Endodermal cell (in vitro differentiated cells): ENCODE measurements around the gene ME3. TPM values are rescaled to one million over a fixed set of nuclear protein-coding genes. Genes with fewer than 3 reads are reported as not detected.

Experiments
- DNase-seq: peaks from one replicate; pipeline ENCODE4 v3.0.0-alpha.2; 2017
- H3K27ac ChIP-seq: 2 replicates; pipeline ENCODE4 v1.5.1; 2013; ENCODE audit warnings: mild to moderate bottlenecking, low read depth, low read length, moderate library complexity
- H3K27me3 ChIP-seq: 2 replicates; pipeline ENCODE4 v1.6.1; 2013; ENCODE audit warnings: mild to moderate bottlenecking, low read length, moderate library complexity; ENCODE audit not compliant: insufficient read depth, control insufficient read depth, poor library complexity, severe bottlenecking
- H3K36me3 ChIP-seq: 2 replicates; pipeline ENCODE4 v1.7.0; 2013; ENCODE audit warnings: mild to moderate bottlenecking, low read length, moderate library complexity; ENCODE audit not compliant: control insufficient read depth, insufficient read depth
- H3K4me1 ChIP-seq: one replicate; pipeline ENCODE4 v1.7.0; 2013; ENCODE audit warnings: low read length; ENCODE audit not compliant: control insufficient read depth, insufficient read depth
- H3K4me3 ChIP-seq: 2 replicates; pipeline ENCODE4 v1.5.1; 2013; ENCODE audit warnings: mild to moderate bottlenecking, low read length, moderate library complexity
- H3K9ac ChIP-seq: 2 replicates; pipeline ENCODE4 v1.6.1; 2013; ENCODE audit warnings: mild to moderate bottlenecking, low read length, moderate library complexity; ENCODE audit not compliant: poor library complexity, severe bottlenecking; ENCODE audit errors: extremely low read depth
- H3K9me3 ChIP-seq: 2 replicates; pipeline ENCODE4 v1.6.1; 2013; ENCODE audit warnings: mild to moderate bottlenecking, low read length, moderate library complexity; ENCODE audit not compliant: control insufficient read depth
- H3K27ac Mint-ChIP-seq: 2 replicates; pipeline ENCODE4 v1.8.0; 2020; ENCODE audit warnings: mixed read lengths
- H3K27me3 Mint-ChIP-seq: 2 replicates; pipeline ENCODE4 v1.8.0; 2021; ENCODE audit warnings: mild to moderate bottlenecking, mixed read lengths; ENCODE audit not compliant: insufficient read depth
- H3K36me3 Mint-ChIP-seq: 2 replicates; pipeline ENCODE4 v1.8.0; 2020; ENCODE audit warnings: low read depth, mixed read lengths
- H3K4me1 Mint-ChIP-seq: 2 replicates; pipeline ENCODE4 v1.8.0; 2020; ENCODE audit warnings: mixed read lengths
- H3K4me3 Mint-ChIP-seq: 2 replicates; pipeline ENCODE4 v1.8.0; 2020; ENCODE audit warnings: mild to moderate bottlenecking, moderate library complexity, mixed read lengths
- H3K9me3 Mint-ChIP-seq: 2 replicates; pipeline ENCODE4 v1.8.0; 2020; ENCODE audit warnings: mild to moderate bottlenecking, mixed read lengths
- WGBS, 2 experiments: methylation state at CpG; one replicate each; pipeline versions ENCODE4 v1.1.5 to v1.1.7; 2013; ENCODE audit warnings: missing lambda C conversion rate in 2 of 2, mixed read lengths in 1 of 2; ENCODE audit not compliant: insufficient coverage in 1 of 2, insufficient read length in 1 of 2; 5-methylcytosine and 5-hydroxymethylcytosine counted together
- total RNA-seq, 2 donors: library from RNA; stranded (reverse); fragmentation: NEBNext Ultra II Directional in 1 of 2; extraction: Animal tissue kit (Norgen Biotek cat#: 25700) in 1 of 2; gene quantifications; 2 replicates in 1 of 2; 3 replicates in 1 of 2; pipeline ENCODE4 v1.2.1, GENCODE V29; 2021
- TF ChIP-seq, protein P1 (sequence below): fragments of 200-600 bp; sonication (generic); conservative IDR thresholded peaks from 2 replicates; pipeline ENCODE4 v1.5.0; 2021; ENCODE audit warnings: antibody characterized with exemption, mild to moderate bottlenecking

Gene ME3
- total RNA-seq, 2 donors from 2014 or later = 1.2 to 1.3 TPM

DNA sequence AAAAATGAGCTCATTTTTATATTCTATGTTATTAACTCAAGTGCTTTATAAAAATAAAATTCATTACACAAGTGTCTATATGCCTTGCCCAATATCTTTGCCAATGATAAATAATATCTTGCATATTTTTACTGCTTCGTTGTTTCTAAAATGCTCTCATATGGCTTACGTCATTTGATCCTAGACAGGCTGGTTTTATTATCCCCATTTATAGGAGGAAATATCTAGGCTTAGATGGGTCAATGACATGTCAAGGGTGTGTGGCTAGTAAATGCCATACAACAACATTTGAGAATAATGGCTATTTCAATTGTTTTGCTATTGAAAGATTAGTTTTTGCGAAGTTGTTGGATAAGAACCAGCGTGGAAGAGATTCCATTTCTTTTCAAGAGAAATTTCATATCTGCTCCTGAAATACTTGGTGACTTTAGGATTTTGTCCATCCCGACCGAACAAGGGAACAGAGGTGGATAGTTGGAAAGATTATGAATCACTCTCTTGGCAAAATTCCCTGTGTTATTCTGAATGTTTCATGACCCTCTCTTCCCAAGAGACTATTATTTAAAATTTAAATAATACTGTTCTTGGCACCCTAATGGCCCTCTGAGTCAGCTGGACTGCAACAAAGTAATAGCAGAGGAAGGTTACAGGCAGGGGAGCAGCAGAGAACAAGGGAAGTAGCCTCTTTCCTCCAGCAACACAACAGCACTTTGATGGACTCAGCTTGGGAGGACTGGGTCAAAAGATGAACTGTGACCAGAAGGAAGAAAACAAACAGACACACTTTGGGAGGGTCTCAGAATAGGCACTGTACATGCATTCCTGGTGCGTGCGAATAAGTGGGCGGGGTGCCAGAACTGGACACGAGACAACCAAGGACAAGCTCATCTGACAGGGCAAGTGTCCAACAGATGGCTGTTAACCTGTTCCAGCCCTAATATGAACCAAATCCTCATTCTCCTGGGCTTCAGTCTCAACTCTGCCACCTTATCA lies 94.5 kb downstream of the ME3 start:
- H3K9ac ChIP-seq = no peak overlapping the region
- no peaks in the 10 kb centered on the region for H3K9me3 ChIP-seq
- Mint-ChIP-seq H3K27me3 (no peaks in the 10 kb centered on the region), H3K9me3 (no peaks in the 10 kb centered on the region), H3K36me3 (no peaks in the 10 kb centered on the region), H3K27ac (no peak overlapping the region), H3K4me3 (no peak overlapping the region), H3K4me1 (peaks cover 36% of the 10 kb centered on the region)
- H3K27me3 ChIP-seq = no peaks in the 10 kb centered on the region
- H3K4me1 ChIP-seq = peaks cover 21% of the 10 kb centered on the region
- H3K36me3 ChIP-seq = no peaks in the 10 kb centered on the region
- TF ChIP-seq, protein P1, sequence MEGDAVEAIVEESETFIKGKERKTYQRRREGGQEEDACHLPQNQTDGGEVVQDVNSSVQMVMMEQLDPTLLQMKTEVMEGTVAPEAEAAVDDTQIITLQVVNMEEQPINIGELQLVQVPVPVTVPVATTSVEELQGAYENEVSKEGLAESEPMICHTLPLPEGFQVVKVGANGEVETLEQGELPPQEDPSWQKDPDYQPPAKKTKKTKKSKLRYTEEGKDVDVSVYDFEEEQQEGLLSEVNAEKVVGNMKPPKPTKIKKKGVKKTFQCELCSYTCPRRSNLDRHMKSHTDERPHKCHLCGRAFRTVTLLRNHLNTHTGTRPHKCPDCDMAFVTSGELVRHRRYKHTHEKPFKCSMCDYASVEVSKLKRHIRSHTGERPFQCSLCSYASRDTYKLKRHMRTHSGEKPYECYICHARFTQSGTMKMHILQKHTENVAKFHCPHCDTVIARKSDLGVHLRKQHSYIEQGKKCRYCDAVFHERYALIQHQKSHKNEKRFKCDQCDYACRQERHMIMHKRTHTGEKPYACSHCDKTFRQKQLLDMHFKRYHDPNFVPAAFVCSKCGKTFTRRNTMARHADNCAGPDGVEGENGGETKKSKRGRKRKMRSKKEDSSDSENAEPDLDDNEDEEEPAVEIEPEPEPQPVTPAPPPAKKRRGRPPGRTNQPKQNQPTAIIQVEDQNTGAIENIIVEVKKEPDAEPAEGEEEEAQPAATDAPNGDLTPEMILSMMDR = no peak
- 95 to 96% methylated on average over 8 to 10 of the region's 10 CpGs for WGBS, 2 experiments
- no peak overlapping the region for H3K27ac ChIP-seq
- DNase-seq = no peak
- no peak overlapping the region for H3K4me3 ChIP-seq

DNA sequence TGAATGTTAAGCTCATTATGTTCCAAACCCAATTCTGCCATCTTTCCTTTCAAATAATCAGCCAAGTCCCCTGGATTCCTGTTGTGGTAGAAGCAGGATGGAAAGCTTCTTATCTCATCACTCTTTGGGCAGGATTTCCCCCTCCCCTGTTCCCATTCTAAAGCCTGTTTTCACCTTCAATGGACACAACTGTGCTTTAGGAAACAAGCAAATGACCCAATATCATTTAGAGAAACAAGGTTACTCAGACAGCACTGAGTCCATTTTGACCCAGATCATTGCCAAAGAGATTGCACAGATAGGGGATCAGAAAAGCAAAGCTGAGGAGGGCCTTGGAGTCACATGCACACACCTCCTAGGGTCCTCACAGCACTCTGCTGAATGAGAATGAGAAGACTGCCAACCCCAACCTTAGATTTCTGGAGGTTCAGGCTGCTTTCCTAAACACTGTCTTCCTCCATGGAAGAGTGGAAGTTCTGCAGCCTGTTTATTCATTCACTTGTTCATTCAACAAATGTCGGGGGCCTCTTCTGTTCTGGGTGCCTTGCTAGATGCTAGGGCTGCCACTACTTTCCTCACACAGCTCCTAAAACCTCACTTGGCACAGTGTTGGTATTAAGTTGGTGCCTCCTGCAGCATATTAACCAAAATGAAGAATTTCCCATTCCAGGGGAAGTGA lies 95.3 kb downstream of the ME3 start:
- no peak overlapping the region for H3K9ac ChIP-seq
- no peaks in the 10 kb centered on the region for H3K36me3 ChIP-seq
- H3K27me3 ChIP-seq = no peaks in the 10 kb centered on the region
- Mint-ChIP-seq H3K9me3 (no peaks in the 10 kb centered on the region), H3K27ac (no peak overlapping the region), H3K27me3 (no peaks in the 10 kb centered on the region), H3K4me1 (peaks cover 32% of the 10 kb centered on the region), H3K36me3 (no peaks in the 10 kb centered on the region), H3K4me3 (no peak overlapping the region)
- H3K9me3 ChIP-seq = no peaks in the 10 kb centered on the region
- no peak overlapping the region for H3K27ac ChIP-seq
- TF ChIP-seq, protein P1 = no peak
- peaks cover 18% of the 10 kb centered on the region for H3K4me1 ChIP-seq
- H3K4me3 ChIP-seq = no peak overlapping the region
- no peak for DNase-seq
- WGBS, 2 experiments = 96% methylated on average over 1 of the region's 1 CpG; no CpG with 5 or more reads in 1 of the 2 experiments

DNA sequence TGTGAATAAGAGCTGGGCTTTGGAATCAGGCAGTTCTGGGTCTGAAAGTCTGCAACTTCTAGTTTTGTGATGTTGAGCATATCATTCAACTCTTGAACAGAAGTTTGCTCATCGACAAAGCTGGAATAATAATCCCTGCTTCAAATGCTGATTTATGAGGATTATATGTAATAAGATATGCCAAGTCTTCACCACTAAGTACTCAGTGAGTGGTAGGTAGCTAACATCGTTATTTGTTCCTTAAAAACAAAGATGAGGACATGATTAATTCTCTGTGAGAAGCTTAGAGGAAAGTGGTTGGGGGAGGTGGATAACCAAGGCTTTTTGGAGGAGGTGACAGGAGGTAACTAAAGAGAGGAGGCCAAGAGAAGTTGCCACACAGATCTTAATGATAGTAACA lies 96.5 kb downstream of the ME3 start:
- Mint-ChIP-seq H3K36me3 (no peaks in the 10 kb centered on the region), H3K27ac (no peak overlapping the region), H3K4me1 (peaks cover 35% of the 10 kb centered on the region), H3K9me3 (no peaks in the 10 kb centered on the region), H3K27me3 (no peaks in the 10 kb centered on the region), H3K4me3 (no peak overlapping the region)
- H3K4me3 ChIP-seq = no peak overlapping the region
- no peaks in the 10 kb centered on the region for H3K27me3 ChIP-seq
- TF ChIP-seq, protein P1 = no peak
- 88 to 100% methylated on average over 2 of the region's 2 CpGs for WGBS, 2 experiments
- no peaks in the 10 kb centered on the region for H3K36me3 ChIP-seq
- no peak for DNase-seq
- H3K9me3 ChIP-seq = no peaks in the 10 kb centered on the region
- H3K4me1 ChIP-seq = peaks cover 17% of the 10 kb centered on the region
- H3K9ac ChIP-seq = no peak overlapping the region
- H3K27ac ChIP-seq = no peak overlapping the region
